Measurements from ENCODE around the gene CRTC3.

GRCh38 chr15:90675464-90675863 lies 145.7 kb downstream of the CRTC3 start:
- no peak for TF ChIP-seq POLR2A (IDR thresholded peaks at IDR 0.05)
- TF ChIP-seq, protein P1, sequence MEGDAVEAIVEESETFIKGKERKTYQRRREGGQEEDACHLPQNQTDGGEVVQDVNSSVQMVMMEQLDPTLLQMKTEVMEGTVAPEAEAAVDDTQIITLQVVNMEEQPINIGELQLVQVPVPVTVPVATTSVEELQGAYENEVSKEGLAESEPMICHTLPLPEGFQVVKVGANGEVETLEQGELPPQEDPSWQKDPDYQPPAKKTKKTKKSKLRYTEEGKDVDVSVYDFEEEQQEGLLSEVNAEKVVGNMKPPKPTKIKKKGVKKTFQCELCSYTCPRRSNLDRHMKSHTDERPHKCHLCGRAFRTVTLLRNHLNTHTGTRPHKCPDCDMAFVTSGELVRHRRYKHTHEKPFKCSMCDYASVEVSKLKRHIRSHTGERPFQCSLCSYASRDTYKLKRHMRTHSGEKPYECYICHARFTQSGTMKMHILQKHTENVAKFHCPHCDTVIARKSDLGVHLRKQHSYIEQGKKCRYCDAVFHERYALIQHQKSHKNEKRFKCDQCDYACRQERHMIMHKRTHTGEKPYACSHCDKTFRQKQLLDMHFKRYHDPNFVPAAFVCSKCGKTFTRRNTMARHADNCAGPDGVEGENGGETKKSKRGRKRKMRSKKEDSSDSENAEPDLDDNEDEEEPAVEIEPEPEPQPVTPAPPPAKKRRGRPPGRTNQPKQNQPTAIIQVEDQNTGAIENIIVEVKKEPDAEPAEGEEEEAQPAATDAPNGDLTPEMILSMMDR (IDR thresholded peaks at IDR 0.05), result no peak

Data from Peyer's patch (tissue), 4 donors.